GM21737 (cell line): Measurements from ENCODE around the gene SPIN2B.
"Not testable (repeated sequence)": the region's sequence is repeated elsewhere in the genome, so short reads cannot be mapped to it uniquely, and the experiment has no call there.

Source experiments
- ATAC-seq: cut with Tn5 transposase; IDR thresholded peaks from one replicate; pipeline ENCODE4 v1.9.1; 2021; ENCODE audit warnings: mild to moderate bottlenecking, moderate library complexity; ENCODE audit not compliant: unreplicated experiment

SPIN2B gene

GRCh38 chrX:57121162-57121755 lies at the start of gene SPIN2B:
TSS of gene SPIN2B (minus strand) at chrX:57121548.
- peak; percentile 100 for ATAC-seq

GRCh38 chrX:57156397-57157049 lies 35.2 kb upstream of the SPIN2B start:
- ATAC-seq = no peak

DNA sequence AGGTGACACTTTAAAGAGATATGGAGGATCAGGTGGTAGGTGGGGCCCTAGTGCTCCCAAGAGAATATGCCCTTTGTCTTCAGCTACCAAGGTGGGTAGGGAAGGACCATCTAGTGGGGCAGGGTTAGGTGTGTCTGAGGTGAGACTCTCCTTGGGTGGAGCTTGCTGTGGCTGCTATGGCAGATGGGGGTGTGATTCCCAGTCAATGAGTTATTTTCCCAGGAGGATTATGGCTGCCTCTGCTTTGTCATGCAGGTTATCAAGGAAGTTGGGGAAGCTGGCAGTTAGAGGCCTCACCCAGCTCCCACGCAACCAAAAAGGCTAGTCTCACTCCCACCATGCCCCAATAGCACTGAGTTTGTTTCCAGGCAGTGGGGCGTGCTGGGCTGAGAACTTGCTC lies 33.8 kb upstream of the SPIN2B start:
- ATAC-seq = no peak

DNA sequence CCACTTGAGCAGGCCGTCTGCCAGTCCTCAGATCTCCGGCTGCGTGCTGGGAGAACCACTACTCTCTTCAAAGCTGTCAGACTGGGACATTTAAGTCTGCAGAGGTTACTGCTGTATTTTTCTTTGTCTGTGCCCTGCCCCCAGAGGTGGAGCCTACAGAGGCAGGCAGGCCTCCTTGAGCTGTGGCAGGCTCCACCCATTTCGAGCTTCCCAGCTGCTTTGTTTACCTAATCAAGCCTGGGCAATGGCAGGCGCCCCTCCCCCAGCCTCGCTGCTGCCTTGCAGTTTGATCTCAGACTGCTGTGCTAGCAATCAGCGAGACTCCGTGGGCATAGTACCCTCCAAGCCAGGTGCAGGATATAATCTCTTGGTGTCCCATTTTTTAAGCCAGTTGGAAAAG lies 30.9 kb upstream of the SPIN2B start:
- not testable (repeated sequence) for ATAC-seq

DNA sequence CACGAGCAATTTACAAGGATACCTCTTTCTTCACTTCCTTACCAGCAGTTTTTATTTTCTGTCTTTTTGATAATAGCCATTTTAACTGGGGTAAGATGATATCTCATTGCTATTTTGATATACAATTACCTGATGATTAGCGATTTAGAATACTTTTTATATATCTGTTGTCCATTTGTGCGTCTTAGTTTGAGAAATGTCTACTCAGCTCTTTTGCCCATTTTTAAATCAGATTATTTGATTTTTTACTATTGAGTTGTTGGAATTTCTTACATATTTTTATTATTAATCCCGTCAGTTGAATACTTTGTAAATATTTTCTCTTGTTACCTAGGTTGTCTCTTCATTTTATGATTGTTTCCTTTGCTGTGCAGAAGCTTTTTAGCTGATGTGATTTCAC lies 17.3 kb upstream of the SPIN2B start:
- no peak for ATAC-seq

DNA sequence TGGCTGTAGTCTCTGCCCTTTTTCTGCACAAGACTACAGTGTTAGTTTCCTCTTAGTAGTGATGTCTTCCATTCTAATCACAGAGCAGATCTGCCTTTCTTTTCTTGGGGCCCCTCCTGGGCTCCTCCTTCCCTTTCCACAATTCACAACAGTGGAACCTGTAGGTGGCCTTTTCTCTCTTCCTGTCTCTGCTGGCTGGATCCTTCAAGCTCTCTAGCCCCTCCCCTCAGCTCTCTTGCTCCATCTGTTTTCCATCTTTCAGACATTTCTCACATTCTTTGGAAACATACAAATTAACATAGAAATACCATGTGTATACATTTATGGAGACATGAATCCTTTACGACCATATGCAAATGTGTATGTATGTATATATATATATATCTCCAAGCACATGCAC lies 16.2 kb upstream of the SPIN2B start:
- ATAC-seq = no peak

DNA sequence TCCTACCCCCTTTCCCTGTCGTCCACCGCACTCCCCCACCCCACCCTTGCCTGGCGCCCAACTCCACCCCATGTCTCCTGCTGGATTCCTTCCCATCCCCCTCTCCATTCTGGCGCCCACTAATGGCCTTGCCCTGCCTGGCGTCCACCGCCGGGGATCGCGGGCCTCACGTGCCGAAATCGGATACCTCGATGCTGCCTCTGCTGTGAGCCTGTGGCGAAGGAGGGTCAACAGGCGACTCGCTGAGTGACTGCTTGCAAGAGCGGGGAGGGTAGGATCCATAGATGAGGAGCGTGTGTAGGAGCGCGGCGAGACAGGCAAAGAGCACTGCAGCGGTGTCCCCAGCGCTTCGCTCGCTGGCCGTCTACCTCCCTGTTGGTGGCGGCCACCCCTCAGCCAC lies 15.7 kb upstream of the SPIN2B start, which contains the start of gene SPIN2A:
TSS of gene SPIN2A (minus strand) at position 325 of the 400 bp plus-strand sequence. CDS start 800 bp downstream, outside the sequence.
- not testable (repeated sequence) for ATAC-seq

DNA sequence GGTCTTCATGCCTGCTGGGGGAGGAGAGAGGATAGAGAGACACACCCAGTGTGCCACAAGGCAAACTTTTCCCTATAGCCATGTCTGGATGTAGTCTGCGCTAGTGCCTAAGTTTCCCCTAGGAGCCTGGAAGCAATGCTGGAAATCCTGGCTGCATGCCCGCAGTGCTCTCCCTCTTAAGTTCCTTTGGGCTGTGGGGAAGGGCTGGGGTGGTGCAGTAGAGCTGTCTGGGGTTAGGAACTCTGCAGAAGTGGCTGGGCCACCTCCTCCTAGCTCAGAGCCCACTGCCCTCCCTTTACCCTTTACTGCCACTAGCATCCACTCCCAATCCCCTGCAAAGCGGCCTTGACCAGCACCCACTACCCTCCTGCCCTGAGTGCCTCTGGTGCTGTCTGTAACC lies 15.2 kb upstream of the SPIN2B start:
- ATAC-seq = not testable (repeated sequence)

GRCh38 chrX:57135287-57135686 lies 13.9 kb upstream of the SPIN2B start:
- ATAC-seq = no peak

DNA sequence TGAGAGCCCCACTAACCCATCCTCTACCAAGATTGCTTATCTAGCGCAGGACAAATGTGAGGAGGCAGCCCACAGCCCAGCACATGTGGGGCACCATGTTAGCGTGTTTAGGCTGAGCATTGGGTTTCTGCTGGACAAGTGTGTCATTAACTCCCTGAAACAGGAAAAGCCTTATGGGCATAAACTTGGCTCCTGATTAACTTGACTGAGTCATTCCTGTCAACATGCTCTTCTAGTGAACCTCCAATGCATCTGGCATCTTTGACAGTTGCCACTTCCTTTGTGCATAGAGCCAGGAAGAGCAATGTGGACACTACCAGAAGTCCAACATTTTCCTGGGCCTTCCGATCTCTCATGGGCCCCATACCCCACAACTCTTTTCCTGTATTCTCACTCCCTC lies 13.4 kb upstream of the SPIN2B start:
- no peak for ATAC-seq

DNA sequence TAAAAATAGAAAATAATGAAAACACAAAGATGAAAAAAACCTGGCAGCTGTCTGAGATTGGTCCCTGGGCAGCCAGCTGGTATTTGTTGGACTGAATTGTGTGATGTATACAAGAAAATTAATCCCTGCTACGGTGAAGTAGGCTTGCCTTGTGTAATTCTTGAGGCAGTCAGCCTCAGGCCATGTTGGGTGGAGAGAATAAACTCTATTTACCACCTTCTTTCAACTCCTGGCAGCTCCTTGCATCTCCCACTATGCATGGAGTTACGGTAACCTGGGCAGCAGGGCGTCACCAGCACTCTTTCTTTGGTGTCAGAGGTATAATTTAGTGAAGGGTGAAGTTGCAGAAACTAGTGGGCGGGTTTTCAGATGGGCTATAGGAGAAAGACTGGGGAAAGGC lies 12.4 kb upstream of the SPIN2B start:
- ATAC-seq = no peak

DNA sequence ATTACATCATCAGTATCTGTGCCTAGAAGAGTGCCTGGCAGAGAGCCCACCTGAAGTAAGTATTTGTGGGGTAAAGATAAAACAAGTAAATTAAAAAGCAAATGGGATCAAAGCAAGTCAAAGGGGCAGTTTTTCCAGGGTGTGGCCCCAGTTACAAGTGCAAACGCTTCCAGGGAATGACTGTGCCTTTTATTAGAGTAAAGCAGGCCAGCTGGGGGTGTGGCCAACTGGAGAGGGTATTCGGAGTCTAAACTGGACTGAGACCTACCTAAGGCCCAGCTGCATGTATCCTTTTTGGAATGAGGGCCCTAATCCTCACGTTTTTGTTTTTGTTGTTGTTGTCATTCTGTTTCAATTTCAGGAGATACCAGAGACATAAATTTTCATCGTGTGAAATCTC lies 11.9 kb upstream of the SPIN2B start:
- ATAC-seq = not testable (repeated sequence)

DNA sequence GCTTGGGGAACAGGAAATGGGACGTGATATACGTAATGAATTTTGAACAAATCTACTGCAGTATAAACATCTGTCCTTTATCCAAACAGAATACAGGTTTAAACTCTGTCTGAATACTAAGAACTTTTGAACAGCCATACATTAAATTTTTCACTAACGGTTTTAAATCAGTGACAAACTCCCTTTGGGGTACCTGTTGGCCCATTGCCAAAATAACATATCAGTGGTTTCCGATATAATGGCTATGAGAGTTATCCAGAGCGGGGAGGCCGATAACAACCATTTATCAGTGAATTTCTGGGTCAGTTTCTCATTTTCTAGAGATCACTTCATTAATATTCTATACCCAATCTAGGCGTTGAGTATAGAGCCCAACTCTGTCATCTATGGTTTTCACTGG lies 10.7 kb upstream of the SPIN2B start:
- ATAC-seq = no peak

GRCh38 chrX:57121816-57122215 lies 468 bp upstream of the SPIN2B start:
- no peak for ATAC-seq

DNA sequence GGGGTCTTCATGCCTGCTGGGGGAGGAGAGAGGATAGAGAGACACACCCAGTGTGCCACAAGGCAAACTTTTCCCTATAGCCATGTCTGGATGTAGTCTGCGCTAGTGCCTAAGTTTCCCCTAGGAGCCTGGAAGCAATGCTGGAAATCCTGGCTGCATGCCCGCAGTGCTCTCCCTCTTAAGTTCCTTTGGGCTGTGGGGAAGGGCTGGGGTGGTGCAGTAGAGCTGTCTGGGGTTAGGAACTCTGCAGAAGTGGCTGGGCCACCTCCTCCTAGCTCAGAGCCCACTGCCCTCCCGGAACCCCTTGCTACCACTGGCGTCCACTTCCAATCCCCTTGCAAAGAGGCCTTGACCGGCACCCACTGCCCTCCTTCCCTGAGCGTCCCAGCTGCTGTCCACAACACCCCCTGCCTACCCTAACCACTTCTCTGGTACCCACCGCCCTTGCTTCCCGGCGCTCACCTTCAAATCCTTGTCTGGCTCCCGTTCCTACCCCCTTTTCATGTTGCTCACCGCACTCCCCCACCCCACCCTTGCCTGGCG lies 658 bp downstream of the SPIN2B start:
- ATAC-seq = not testable (repeated sequence)

DNA sequence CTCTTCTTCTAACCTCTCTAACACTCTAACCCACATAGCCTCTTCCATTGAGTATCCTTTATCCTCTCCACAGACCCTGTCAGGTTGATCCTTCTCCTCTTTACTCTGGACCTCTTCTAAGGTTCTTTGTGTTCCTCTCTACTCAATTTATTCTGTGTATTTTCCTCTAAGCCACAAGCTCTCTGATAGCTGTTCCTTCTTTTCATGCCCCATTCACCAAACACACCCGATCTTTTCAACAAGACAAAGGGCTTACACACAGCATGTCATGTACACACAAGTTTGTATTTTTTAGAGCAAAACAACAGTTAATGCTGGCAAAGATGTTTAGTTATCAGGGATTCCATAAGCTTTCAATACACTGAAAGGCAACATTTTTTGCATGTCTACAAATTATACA lies 1.9 kb downstream of the SPIN2B start:
- no peak for ATAC-seq

DNA sequence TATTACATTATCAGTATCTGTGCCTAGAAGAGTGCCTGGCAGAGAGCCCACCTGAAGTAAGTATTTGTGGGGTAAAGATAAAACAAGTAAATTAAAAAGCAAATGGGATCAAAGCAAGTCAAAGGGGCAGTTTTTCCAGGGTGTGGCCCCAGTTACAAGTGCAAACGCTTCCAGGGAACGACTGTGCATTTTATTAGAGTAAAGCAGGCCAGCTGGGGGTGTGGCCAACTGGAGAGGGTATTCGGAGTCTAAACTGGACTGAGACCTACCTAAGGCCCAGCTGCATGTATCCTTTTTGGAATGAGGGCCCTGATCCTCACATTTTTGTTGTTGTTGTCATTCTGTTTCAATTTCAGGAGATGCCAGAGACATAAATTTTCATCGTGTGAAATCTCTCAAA lies 3.8 kb downstream of the SPIN2B start:
- not testable (repeated sequence) for ATAC-seq

DNA sequence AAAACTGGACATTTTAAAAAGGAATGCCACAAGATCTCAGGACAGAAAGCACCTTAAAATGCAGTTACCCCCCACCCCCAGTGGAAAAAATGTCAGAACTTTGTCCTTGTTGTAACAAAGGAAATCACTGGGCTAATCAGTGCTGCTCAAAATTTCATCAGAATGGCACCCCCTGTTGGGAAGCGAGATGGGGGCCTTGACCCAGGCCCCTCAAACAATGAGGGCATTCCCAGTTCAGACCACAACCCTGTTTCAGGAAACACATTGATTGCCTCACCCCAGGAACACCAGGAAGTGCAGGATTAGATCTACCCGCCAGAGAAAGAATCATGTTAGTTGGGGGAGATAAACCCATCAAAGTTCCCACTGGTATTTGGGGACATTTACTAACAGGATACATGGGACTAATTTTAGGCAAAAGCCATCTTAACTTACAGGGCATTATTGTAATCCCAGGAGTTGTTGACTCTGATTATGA lies 16.4 kb downstream of the SPIN2B start:
- ATAC-seq = no peak

DNA sequence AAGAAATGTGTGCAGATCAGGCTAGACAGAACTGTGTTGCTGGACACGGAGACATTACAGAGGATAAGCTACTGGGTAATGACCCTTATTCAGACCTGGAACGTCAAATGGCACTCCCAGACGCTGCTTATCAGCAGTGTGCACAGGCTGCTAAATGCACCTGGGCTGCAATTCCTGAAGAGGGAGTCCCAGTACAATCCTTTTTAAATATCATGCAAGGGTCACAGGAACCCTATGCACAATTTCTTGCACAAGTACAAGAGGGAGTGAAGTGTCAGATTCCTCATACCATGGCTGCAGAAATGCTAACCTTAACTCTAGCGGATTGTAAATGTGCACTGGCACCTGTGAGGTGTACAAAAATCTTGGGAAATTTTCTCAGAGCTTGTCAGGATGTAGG lies 16.9 kb downstream of the SPIN2B start:
- no peak for ATAC-seq

DNA sequence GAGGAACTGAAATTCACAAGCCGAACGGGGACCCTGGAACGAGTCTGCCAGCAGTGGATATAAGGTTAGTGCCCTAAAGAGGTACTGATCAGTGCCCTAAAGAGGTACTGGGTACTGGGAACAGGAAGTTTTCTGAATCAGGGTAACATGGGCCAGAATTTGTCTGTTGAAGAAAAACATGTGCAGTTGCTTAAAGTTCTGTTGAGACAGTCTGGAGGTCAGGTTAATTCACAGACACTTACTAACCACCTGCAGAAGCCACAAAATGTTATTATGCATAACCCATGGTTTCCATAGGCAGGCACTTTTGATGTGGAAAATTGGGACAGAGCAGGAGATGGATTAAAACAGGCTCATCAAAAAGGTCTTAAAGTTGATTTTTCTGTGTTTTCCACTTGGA lies 17.9 kb downstream of the SPIN2B start:
- no peak for ATAC-seq

GRCh38 chrX:57102918-57103317 lies 18.4 kb downstream of the SPIN2B start:
- ATAC-seq = not testable (repeated sequence)

GRCh38 chrX:57083143-57083542 lies 38.2 kb downstream of the SPIN2B start:
- no peak for ATAC-seq
